T1000 (cell line): ENCODE measurements around the gene IVL.

ENCODE experiments used
- DNase-seq: peaks from one replicate; lab custom pipeline; 2025; ENCODE audit warnings: mixed read lengths; lab: John Stamatoyannopoulos, UW

IVL gene

GRCh38 chr1:152907686-152908601, at the start of gene IVL:
IVL (plus strand) TSS chr1:152908546; CDS start chr1:152909798, 1,252 bp downstream.
- no peak for DNase-seq

GRCh38 chr1:152859696-152860095, 48.6 kb upstream of the IVL start, which contains the start of gene LCE7A:
LCE7A (plus strand) TSS chr1:152859996; CDS start chr1:152860698, 702 bp downstream.
- DNase-seq: no peak

- no peak for DNase-seq
Measured at GRCh38 chr1:152860129-152860528, 48.2 kb upstream of the IVL start.

- DNase-seq: no peak
Measured at GRCh38 chr1:152861374-152861773, 47.0 kb upstream of the IVL start.

GRCh38 chr1:152864443-152864842, 43.9 kb upstream of the IVL start:
- DNase-seq: no peak

GRCh38 chr1:152866321-152866720, 42.0 kb upstream of the IVL start:
- no peak for DNase-seq

- DNase-seq: no peak
Measured at GRCh38 chr1:152869808-152870419, 38.4 kb upstream of the IVL start.

- no peak for DNase-seq
Measured at GRCh38 chr1:152870831-152871730, 37.3 kb upstream of the IVL start.

- DNase-seq: no peak
Measured at GRCh38 chr1:152871731-152872126, 36.6 kb upstream of the IVL start.

- DNase-seq: no peak
Measured at GRCh38 chr1:152873495-152873894, 34.9 kb upstream of the IVL start.

- no peak for DNase-seq
Measured at GRCh38 chr1:152876827-152877226, 31.5 kb upstream of the IVL start.

- DNase-seq: no peak
Measured at GRCh38 chr1:152878042-152878441, 30.3 kb upstream of the IVL start, which contains the start of gene SMCP. SMCP (plus strand) TSS chr1:152878322; CDS start chr1:152884423, 6,101 bp downstream.

- DNase-seq: no peak
Measured at GRCh38 chr1:152879559-152880198, 28.7 kb upstream of the IVL start.

- DNase-seq: no peak
Measured at GRCh38 chr1:152880316-152880715, 28.0 kb upstream of the IVL start.

GRCh38 chr1:152880907-152881306, 27.4 kb upstream of the IVL start:
- DNase-seq: no peak

GRCh38 chr1:152884085-152884484, 24.3 kb upstream of the IVL start:
- no peak for DNase-seq

GRCh38 chr1:152884506-152884905, 23.8 kb upstream of the IVL start:
- no peak for DNase-seq

- no peak for DNase-seq
Measured at GRCh38 chr1:152884966-152885624, 23.3 kb upstream of the IVL start.

GRCh38 chr1:152886085-152886484, 22.3 kb upstream of the IVL start:
- no peak for DNase-seq

GRCh38 chr1:152886758-152887409, 21.5 kb upstream of the IVL start:
- DNase-seq: no peak
